Measurements from ENCODE around the gene CLIC5.

DNA sequence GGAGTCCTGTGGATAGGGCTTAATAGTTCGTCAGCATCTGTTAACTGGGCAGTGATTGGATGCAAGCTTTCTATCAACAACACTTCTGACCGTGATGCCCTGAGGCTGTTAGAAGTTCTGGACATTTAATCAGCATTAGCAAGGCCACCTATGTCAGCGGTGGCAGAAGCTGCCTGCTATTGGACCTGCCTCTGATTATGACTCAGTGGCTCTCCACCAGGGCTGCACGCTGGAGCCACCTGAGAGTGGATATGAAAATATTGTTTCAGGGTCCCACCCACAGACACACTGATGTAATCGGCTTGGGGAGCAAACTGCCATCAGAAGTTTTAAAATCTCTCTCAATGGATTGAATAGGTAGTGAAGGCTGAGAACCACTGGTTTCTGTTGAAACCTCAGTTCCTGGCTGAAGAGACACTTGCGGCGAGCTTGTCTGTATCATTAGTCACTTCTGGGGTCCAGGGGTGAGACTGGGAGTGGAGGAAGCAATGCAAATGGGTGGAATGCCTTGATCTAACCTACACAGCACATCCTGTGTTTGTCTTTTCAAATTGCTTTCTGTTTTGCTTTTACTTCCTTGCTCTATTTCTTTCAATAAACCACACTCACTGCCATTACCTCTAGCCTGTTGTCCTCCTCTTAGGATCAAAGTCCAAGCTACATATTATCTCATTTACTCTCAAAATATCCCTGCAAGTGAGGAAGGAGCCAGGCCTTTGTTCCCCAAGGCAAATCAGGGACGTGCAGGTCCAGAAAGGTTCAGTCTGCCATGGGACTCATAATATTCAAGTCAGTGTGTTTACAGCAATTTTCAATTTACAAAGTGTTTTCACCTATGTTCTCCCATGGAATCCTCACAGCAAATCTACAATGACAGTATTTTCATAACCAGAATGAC lies 4.2 kb downstream of the CLIC5 start:
- no peak for TF ChIP-seq POLR2A (IDR thresholded peaks at IDR 0.05)
- TF ChIP-seq, protein P1, sequence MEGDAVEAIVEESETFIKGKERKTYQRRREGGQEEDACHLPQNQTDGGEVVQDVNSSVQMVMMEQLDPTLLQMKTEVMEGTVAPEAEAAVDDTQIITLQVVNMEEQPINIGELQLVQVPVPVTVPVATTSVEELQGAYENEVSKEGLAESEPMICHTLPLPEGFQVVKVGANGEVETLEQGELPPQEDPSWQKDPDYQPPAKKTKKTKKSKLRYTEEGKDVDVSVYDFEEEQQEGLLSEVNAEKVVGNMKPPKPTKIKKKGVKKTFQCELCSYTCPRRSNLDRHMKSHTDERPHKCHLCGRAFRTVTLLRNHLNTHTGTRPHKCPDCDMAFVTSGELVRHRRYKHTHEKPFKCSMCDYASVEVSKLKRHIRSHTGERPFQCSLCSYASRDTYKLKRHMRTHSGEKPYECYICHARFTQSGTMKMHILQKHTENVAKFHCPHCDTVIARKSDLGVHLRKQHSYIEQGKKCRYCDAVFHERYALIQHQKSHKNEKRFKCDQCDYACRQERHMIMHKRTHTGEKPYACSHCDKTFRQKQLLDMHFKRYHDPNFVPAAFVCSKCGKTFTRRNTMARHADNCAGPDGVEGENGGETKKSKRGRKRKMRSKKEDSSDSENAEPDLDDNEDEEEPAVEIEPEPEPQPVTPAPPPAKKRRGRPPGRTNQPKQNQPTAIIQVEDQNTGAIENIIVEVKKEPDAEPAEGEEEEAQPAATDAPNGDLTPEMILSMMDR (IDR thresholded peaks at IDR 0.05): no peak
- TF ChIP-seq POLR2AphosphoS5 (IDR thresholded peaks at IDR 0.05): peak in 1 of 2 donors; percentile 44
